Nephron (organoid): ENCODE results near the gene MTHFD1L.

Experiments
- H3K27ac Mint-ChIP-seq, 3 experiments: 2 replicates each; pipeline ENCODE4 v1.8.0; 2020; ENCODE audit warnings: mixed read lengths in 3 of 3, mild to moderate bottlenecking in 2 of 3, moderate library complexity in 1 of 3
- H3K27me3 Mint-ChIP-seq: 2 replicates; pipeline ENCODE4 v1.8.0; 2021; ENCODE audit warnings: low read depth, mild to moderate bottlenecking, moderate library complexity, mixed read lengths
- H3K36me3 Mint-ChIP-seq: 2 replicates; pipeline ENCODE4 v1.8.0; 2020; ENCODE audit warnings: low read depth, mixed read lengths
- H3K4me1 Mint-ChIP-seq: 2 replicates; pipeline ENCODE4 v1.8.0; 2020; ENCODE audit warnings: mixed read lengths
- H3K4me3 Mint-ChIP-seq, 3 experiments: 2 replicates each; pipeline ENCODE4 v1.8.0; 2020; ENCODE audit warnings: mild to moderate bottlenecking in 3 of 3, mixed read lengths in 3 of 3, moderate library complexity in 2 of 3
- H3K9me3 Mint-ChIP-seq: 2 replicates; pipeline ENCODE4 v1.8.0; 2020; ENCODE audit warnings: mixed read lengths
- CTCF ChIP-seq, 3 experiments: fragments of 200-600 bp; sonication (generic); IDR thresholded peaks; one replicate each; pipeline ENCODE4 v1.5.0; 2021; ENCODE audit warnings: antibody characterized with exemption in 3 of 3; ENCODE audit not compliant: unreplicated experiment in 3 of 3

Gene MTHFD1L

DNA sequence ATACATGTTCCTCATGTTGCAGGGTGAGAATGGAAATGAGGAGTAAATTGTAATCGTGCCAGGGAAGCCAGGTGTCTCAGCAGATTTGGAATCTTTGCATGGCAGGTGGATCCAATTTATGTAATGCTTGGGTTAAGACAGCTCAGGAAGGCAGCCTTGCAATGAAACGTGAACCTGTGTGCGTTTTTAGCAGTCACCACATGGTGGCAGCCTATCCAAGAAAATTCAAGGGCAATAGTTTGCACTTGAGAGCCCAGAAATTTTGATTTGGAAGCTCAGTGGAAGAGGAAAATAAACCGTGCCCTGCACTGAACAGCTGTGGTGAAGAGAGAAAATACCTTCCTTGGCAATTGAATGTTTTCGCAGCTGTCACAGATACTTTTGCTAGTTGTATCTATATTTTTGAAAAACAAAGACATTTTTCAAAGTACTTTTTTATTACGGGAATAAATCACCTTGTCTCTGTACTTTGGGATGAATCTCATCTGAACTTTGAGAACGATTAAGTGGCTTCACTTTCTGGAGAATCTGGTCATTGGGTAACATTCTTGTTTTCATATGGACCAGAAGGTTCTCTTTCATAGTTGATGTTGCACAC lies 26.5 kb downstream of the MTHFD1L start:
- Mint-ChIP-seq H3K36me3 (peaks cover 22% of the 10 kb centered on the region), H3K9me3 (no peaks in the 10 kb centered on the region), H3K27ac (peak overlapping the region; percentile 47 to 86 (median 63)), H3K4me3 (no peak overlapping the region), H3K4me1 (peaks cover 73% of the 10 kb centered on the region), H3K27me3 (no peaks in the 10 kb centered on the region)
- TF ChIP-seq CTCF (IDR thresholded peaks at IDR 0.05; ENCODE audit: unreplicated experiment in 3 of 3), result peak; percentile 80 to 92 (median 84)

DNA sequence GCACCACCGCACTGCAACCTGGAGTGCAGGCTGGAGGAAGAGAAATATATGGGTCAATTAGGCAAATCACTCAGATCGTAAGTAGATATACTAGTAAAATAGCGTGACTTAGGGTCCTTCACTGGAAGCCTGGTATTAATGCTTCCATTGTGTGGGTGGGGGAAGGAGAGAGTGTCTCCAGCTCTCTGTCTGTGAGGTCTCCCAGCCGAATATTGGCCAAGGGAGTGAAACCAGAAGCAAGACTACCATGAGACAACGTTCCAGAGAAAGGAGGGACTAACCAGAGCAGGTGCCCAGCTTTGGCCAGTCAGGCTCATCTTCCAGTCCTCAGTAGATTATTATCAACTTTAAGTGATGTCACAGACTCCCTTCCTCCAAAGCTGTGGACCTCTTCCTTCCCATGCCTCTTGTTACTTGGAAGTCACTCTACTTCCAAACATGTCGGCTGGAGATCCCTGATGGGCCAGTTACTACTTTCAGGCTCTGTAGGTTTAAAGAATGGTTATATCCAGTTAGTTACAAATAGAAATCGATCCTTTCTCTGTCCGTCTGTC lies 28.8 kb downstream of the MTHFD1L start:
- no peak overlapping the region for H3K4me3 Mint-ChIP-seq
- H3K27ac Mint-ChIP-seq, result peak overlapping the region; percentile 47 to 84 (median 78)
- no peaks in the 10 kb centered on the region for H3K9me3 Mint-ChIP-seq
- TF ChIP-seq CTCF (IDR thresholded peaks at IDR 0.05; ENCODE audit: unreplicated experiment in 3 of 3), result no peak
- peaks cover 10% of the 10 kb centered on the region for H3K36me3 Mint-ChIP-seq
- peaks cover 73% of the 10 kb centered on the region for H3K4me1 Mint-ChIP-seq
- no peaks in the 10 kb centered on the region for H3K27me3 Mint-ChIP-seq

GRCh38 chr6:150894935-150895552 lies 29.5 kb downstream of the MTHFD1L start:
- Mint-ChIP-seq H3K27me3 (no peaks in the 10 kb centered on the region), H3K9me3 (no peaks in the 10 kb centered on the region), H3K4me1 (peaks cover 68% of the 10 kb centered on the region), H3K4me3 (peak overlapping the region in 2 of 3 experiments; percentile 22 to 48), H3K36me3 (peaks cover 7% of the 10 kb centered on the region), H3K27ac (peak overlapping the region; percentile 47 to 84 (median 78))
- peak in 2 of 3 experiments; percentile 14 to 23 for TF ChIP-seq CTCF (IDR thresholded peaks at IDR 0.05; ENCODE audit: unreplicated experiment in 3 of 3)

GRCh38 chr6:150895928-150896632 lies 30.6 kb downstream of the MTHFD1L start:
- peaks cover 67% of the 10 kb centered on the region for H3K4me1 Mint-ChIP-seq
- no peak overlapping the region for H3K4me3 Mint-ChIP-seq
- peaks cover 3% of the 10 kb centered on the region for H3K27me3 Mint-ChIP-seq
- H3K27ac Mint-ChIP-seq, result peak overlapping the region; percentile 38 to 75 (median 47)
- H3K9me3 Mint-ChIP-seq, result no peaks in the 10 kb centered on the region
- TF ChIP-seq CTCF (IDR thresholded peaks at IDR 0.05; ENCODE audit: unreplicated experiment in 3 of 3), result no peak
- H3K36me3 Mint-ChIP-seq, result peaks cover 12% of the 10 kb centered on the region

GRCh38 chr6:150897400-150897943 lies 32.0 kb downstream of the MTHFD1L start:
- peaks cover 63% of the 10 kb centered on the region for H3K4me1 Mint-ChIP-seq
- peaks cover 3% of the 10 kb centered on the region for H3K27me3 Mint-ChIP-seq
- H3K9me3 Mint-ChIP-seq, result no peaks in the 10 kb centered on the region
- no peak for TF ChIP-seq CTCF (IDR thresholded peaks at IDR 0.05; ENCODE audit: unreplicated experiment in 3 of 3)
- H3K4me3 Mint-ChIP-seq, result no peak overlapping the region
- peaks cover 12% of the 10 kb centered on the region for H3K36me3 Mint-ChIP-seq
- peak overlapping the region in 1 of 3 experiments; percentile 95 for H3K27ac Mint-ChIP-seq
